IMR-90 (cell line): ENCODE data around the gene GATA6. TPM values are rescaled to one million over a fixed set of nuclear protein-coding genes. Genes with fewer than 3 reads are reported as not detected.

Source experiments
- ATAC-seq: fragments of 200-7000 bp; cut with Tn5 transposase; 2 replicates; pipeline ENCODE4 v1.9.1; 2020; ENCODE audit warnings: low read depth, mild to moderate bottlenecking, moderate library complexity
- BruUV-seq: library from RNA; stranded (reverse); fragments of 400-500 nt; replicated peaks from 2 replicates; lab custom pipeline; 2021; lab: Mats Ljungman, UMichigan
- CTCF ChIA-PET: fragments of 300-600 bp; formaldehyde crosslinking; extraction: SDS; loops from one replicate; lab custom pipeline; 2021; ENCODE audit warnings: antibody characterized with exemption; lab: Yijun Ruan, JAX
- POLR2A ChIA-PET: fragments of 300-600 bp; sonication (Branson Sonifier 250); formaldehyde crosslinking; loops from one replicate; lab custom pipeline; 2022; ENCODE audit warnings: antibody characterized with exemption; ENCODE audit not compliant: unreplicated experiment; lab: Charles Lee
- DNase-seq: peaks from one replicate; pipeline ENCODE4 v3.0.0; 2013
- H2AFZ ChIP-seq: replicated peaks from 2 replicates; pipeline ENCODE3; 2013; ENCODE audit warnings: low read length, mild to moderate bottlenecking; ENCODE audit not compliant: poor library complexity
- H2AK5ac ChIP-seq: 2 replicates; pipeline ENCODE4 v1.6.1; 2013; ENCODE audit warnings: low read depth, low read length, inconsistent platforms
- H2AK9ac ChIP-seq: replicated peaks from 2 replicates; pipeline ENCODE3; 2013; ENCODE audit warnings: mild to moderate bottlenecking, low read depth, low read length, moderate library complexity; ENCODE audit not compliant: poor library complexity
- H2BK120ac ChIP-seq: 2 replicates; pipeline ENCODE4 v1.6.1; 2013; ENCODE audit warnings: low read depth, low read length, inconsistent platforms
- H2BK15ac ChIP-seq: 3 replicates; pipeline ENCODE4 v1.6.1; 2013; ENCODE audit warnings: low read depth, low read length, inconsistent platforms
- H2BK20ac ChIP-seq: 2 replicates; pipeline ENCODE4 v1.6.1; 2013; ENCODE audit warnings: low read depth, mild to moderate bottlenecking, inconsistent platforms, low read length, moderate library complexity
- H2BK5ac ChIP-seq: 2 replicates; pipeline ENCODE4 v1.6.1; 2013; ENCODE audit warnings: mild to moderate bottlenecking, low read depth, low read length, inconsistent platforms; ENCODE audit not compliant: poor library complexity, severe bottlenecking
- H3K14ac ChIP-seq: replicated peaks from 2 replicates; pipeline ENCODE4 v1.6.1; 2013; ENCODE audit warnings: low read depth, low read length, inconsistent platforms
- H3K18ac ChIP-seq: 2 replicates; pipeline ENCODE4 v1.6.1; 2013; ENCODE audit warnings: low read depth, low read length, control low read depth
- H3K23ac ChIP-seq: 2 replicates; pipeline ENCODE4 v1.6.1; 2013; ENCODE audit warnings: low read depth, low read length, inconsistent platforms
- H3K27ac ChIP-seq: 2 replicates; pipeline ENCODE4 v1.5.1; 2013; ENCODE audit warnings: mild to moderate bottlenecking, control low read depth, low read length; ENCODE audit not compliant: insufficient read depth
- H3K27me3 ChIP-seq: 2 replicates; pipeline ENCODE4 v1.6.1; 2013; ENCODE audit warnings: low read length; ENCODE audit not compliant: control insufficient read depth, insufficient read depth
- H3K36me3 ChIP-seq: 2 replicates; pipeline ENCODE4 v1.6.1; 2013; ENCODE audit warnings: low read length, mixed read lengths; ENCODE audit not compliant: control insufficient read depth, insufficient read depth
- H3K4ac ChIP-seq: 2 replicates; pipeline ENCODE4 v1.6.1; 2013; ENCODE audit warnings: low read depth, low read length, inconsistent platforms
- H3K4me1 ChIP-seq: 2 replicates; pipeline ENCODE4 v1.6.1; 2013; ENCODE audit warnings: low read length, mixed read lengths; ENCODE audit not compliant: control insufficient read depth, insufficient read depth
- H3K4me2 ChIP-seq: 2 replicates; pipeline ENCODE4 v1.6.1; 2013; ENCODE audit warnings: low read depth, mild to moderate bottlenecking, control low read depth, low read length, moderate library complexity
- H3K4me3 ChIP-seq: 2 replicates; pipeline ENCODE4 v1.5.1; 2013; ENCODE audit warnings: low read depth, mild to moderate bottlenecking, control low read depth, low read length, moderate library complexity; ENCODE audit not compliant: insufficient read depth
- H3K56ac ChIP-seq: 2 replicates; pipeline ENCODE4 v1.6.1; 2013; ENCODE audit warnings: low read length, inconsistent platforms; ENCODE audit not compliant: insufficient read depth; ENCODE audit errors: extremely low read depth
- H3K79me1 ChIP-seq, 2 experiments: 2 replicates each; pipeline ENCODE4 v1.6.1; 2013; ENCODE audit warnings: low read length in 2 of 2, inconsistent platforms in 1 of 2, low read depth in 1 of 2
- H3K9ac ChIP-seq: 2 replicates; pipeline ENCODE4 v1.6.1; 2013; ENCODE audit warnings: low read depth, low read length, control low read depth
- H3K9me1 ChIP-seq: 2 replicates; pipeline ENCODE4 v1.6.1; 2013; ENCODE audit warnings: low read length, inconsistent platforms; ENCODE audit not compliant: insufficient read depth
- H3K9me3 ChIP-seq: 2 replicates; pipeline ENCODE4 v1.6.1; 2013; ENCODE audit warnings: low read length; ENCODE audit not compliant: control insufficient read depth, insufficient read depth
- H4K20me1 ChIP-seq: 2 replicates; pipeline ENCODE4 v1.6.1; 2013; ENCODE audit warnings: low read length, inconsistent platforms; ENCODE audit not compliant: insufficient read depth
- H4K5ac ChIP-seq: 2 replicates; pipeline ENCODE4 v1.6.1; 2013; ENCODE audit warnings: mild to moderate bottlenecking, low read depth, low read length, control low read depth
- H4K8ac ChIP-seq, 2 experiments: 2 replicates each; pipeline ENCODE4 v1.6.1; 2013; ENCODE audit warnings: low read depth in 2 of 2, low read length in 2 of 2, control low read depth in 1 of 2, inconsistent platforms in 1 of 2
- H4K91ac ChIP-seq: 2 replicates; pipeline ENCODE4 v1.6.1; 2013; ENCODE audit warnings: low read depth, low read length, inconsistent platforms; ENCODE audit not compliant: insufficient read depth
- BHLHE40 ChIP-seq: fragments of 150-350 bp; IDR thresholded peaks from 2 replicates; pipeline ENCODE4 v1.6.1; 2016; ENCODE audit warnings: mild to moderate bottlenecking, low read depth, low read length
- CEBPB ChIP-seq: IDR thresholded peaks from 2 replicates; pipeline ENCODE4 v1.6.1; 2012; ENCODE audit warnings: low read depth, low read length, improper control_type of control experiment
- CHD1 ChIP-seq: IDR thresholded peaks from 2 replicates; pipeline ENCODE4 v1.6.1; 2012; ENCODE audit warnings: low read depth, low read length, improper control_type of control experiment
- CTCF ChIP-seq: conservative IDR thresholded peaks from 2 replicates; pipeline ENCODE4 v1.5.1; 2012; ENCODE audit warnings: mild to moderate bottlenecking, low read depth, low read length, improper control_type of control experiment
- ELK1 ChIP-seq: fragments of 150-350 bp; IDR thresholded peaks from 2 replicates; pipeline ENCODE4 v1.6.1; 2016; ENCODE audit warnings: low read depth, mild to moderate bottlenecking, low read length, moderate library complexity, borderline replicate concordance
- FOS ChIP-seq: fragments of 150-350 bp; IDR thresholded peaks from 2 replicates; pipeline ENCODE4 v1.6.1; 2016; ENCODE audit warnings: low read depth, low read length
- MAFK ChIP-seq: IDR thresholded peaks from 2 replicates; pipeline ENCODE4 v1.6.1; 2012; ENCODE audit warnings: low read depth, low read length, improper control_type of control experiment
- MAZ ChIP-seq: IDR thresholded peaks from 2 replicates; pipeline ENCODE4 v1.6.1; 2012; ENCODE audit warnings: low read depth, mild to moderate bottlenecking, low read length, improper control_type of control experiment, moderate library complexity, borderline replicate concordance
- MXI1 ChIP-seq: IDR thresholded peaks from 2 replicates; pipeline ENCODE4 v1.6.1; 2012; ENCODE audit warnings: low read depth, mild to moderate bottlenecking, low read length, moderate library complexity, borderline replicate concordance
- NFE2L2 ChIP-seq: fragments of 150-350 bp; IDR thresholded peaks from 2 replicates; pipeline ENCODE4 v1.6.1; 2016; ENCODE audit warnings: low read depth, mild to moderate bottlenecking, low read length
- POLR2A ChIP-seq: IDR thresholded peaks from 2 replicates; pipeline ENCODE4 v1.6.1; 2012; ENCODE audit warnings: mild to moderate bottlenecking, low read depth, low read length
- RAD21 ChIP-seq: IDR thresholded peaks from 2 replicates; pipeline ENCODE4 v1.6.1; 2012; ENCODE audit warnings: low read length, improper control_type of control experiment
- RCOR1 ChIP-seq: IDR thresholded peaks from 2 replicates; pipeline ENCODE4 v1.6.1; 2012; ENCODE audit warnings: mild to moderate bottlenecking, low read length, improper control_type of control experiment; ENCODE audit not compliant: insufficient replicate concordance
- RFX5 ChIP-seq: IDR thresholded peaks from 2 replicates; pipeline ENCODE4 v1.8.0; 2012; ENCODE audit warnings: low read depth, mild to moderate bottlenecking, low read length, moderate library complexity
- SMC3 ChIP-seq: fragments of 150-350 bp; IDR thresholded peaks from 2 replicates; pipeline ENCODE4 v1.6.1; 2016; ENCODE audit warnings: low read depth, mild to moderate bottlenecking, antibody characterized with exemption, low read length, moderate library complexity
- USF2 ChIP-seq: fragments of 150-350 bp; IDR thresholded peaks from 2 replicates; pipeline ENCODE4 v1.6.1; 2017; ENCODE audit warnings: mild to moderate bottlenecking, antibody characterized with exemption, low read length, low read depth
- WGBS, 2 experiments: methylation state at CpG; one replicate each; pipeline versions ENCODE4 v1.1.5 to v1.1.7; 2013; ENCODE audit warnings: missing lambda C conversion rate in 2 of 2; ENCODE audit not compliant: insufficient read length in 1 of 2; ENCODE audit errors: extremely low coverage in 2 of 2; 5-methylcytosine and 5-hydroxymethylcytosine counted together
- dilution Hi-C: fragments of 300-500 bp; cut with HindIII; formaldehyde crosslinking; loops from one replicate; pipeline ENCODE4 v1.14.3; 2018; ENCODE audit warnings: low sequenced_read_pairs; ENCODE audit not compliant: unreplicated experiment
- in situ Hi-C: fragments of 300-500 bp; cut with MboI; formaldehyde crosslinking; loops from 3 replicates; pipeline ENCODE4 v1.14.3; 2019; ENCODE audit warnings: low sequenced_read_pairs, inconsistent platforms, mixed read lengths
- intact Hi-C: fragments of 100-400 bp; cut with micrococcal nuclease; formaldehyde crosslinking; loops from 2 replicates; pipeline ENCODE4 v1.10.0; 2022
- polyA plus RNA-seq, 3 experiments: library from polyadenylated mRNA; depleted of rRNA; stranded (reverse); fragments of >200 nt; gene quantifications; 2 replicates each; pipeline ENCODE4 v1.2.3, GENCODE V29; 2012; ENCODE audit warnings: low replicate concordance in 1 of 3
- total RNA-seq: library from RNA; depleted of rRNA; stranded (reverse); fragments of >200 nt; gene quantifications from 2 replicates; pipeline ENCODE4 v1.2.3, GENCODE V29; 2012

The GATA6 gene
- total and polyA plus RNA-seq, 2 of the 4 experiments (the other 2 are of a cell fraction), result 2.5 to 4.0 TPM

- Histone ChIP-seq H2AFZ (no peak overlapping the region), H3K4ac (no peak overlapping the region), H3K4me3 (no peak overlapping the region), H3K9me1 (no peaks in the 10 kb centered on the region), H4K5ac (no peak overlapping the region), H2BK120ac (no peak overlapping the region), H3K27ac (no peak overlapping the region), H3K14ac (no peak overlapping the region), H2AK9ac (no peak overlapping the region), H4K8ac (no peak overlapping the region), H3K4me2 (no peak overlapping the region), H3K18ac (no peak overlapping the region), H2BK15ac (no peak overlapping the region), H3K79me1 (no peaks in the 10 kb centered on the region), H3K4me1 (no peaks in the 10 kb centered on the region), H3K9ac (no peak overlapping the region), H2AK5ac (no peak overlapping the region), H3K36me3 (no peaks in the 10 kb centered on the region), H2BK5ac (no peak overlapping the region), H3K56ac (no peak overlapping the region), H3K27me3 (peaks cover 73% of the 10 kb centered on the region), H3K9me3 (peaks cover 14% of the 10 kb centered on the region), H2BK20ac (no peak overlapping the region), H4K20me1 (peaks cover 23% of the 10 kb centered on the region; the same call in 1 of the 2 replicates), H3K23ac (no peak overlapping the region), H4K91ac (no peak overlapping the region)
- TF ChIP-seq RAD21 (no peak), FOS (no peak), ELK1 (no peak), BHLHE40 (no peak), RFX5 (no peak), MXI1 (no peak), USF2 (no peak), MAFK (no peak), POLR2A (no peak), RCOR1 (no peak), NFE2L2 (no peak), CHD1 (no peak), SMC3 (no peak), CEBPB (no peak), MAZ (no peak), CTCF (no peak)
- BruUV-seq, result no TSS peak
- 42% methylated on average over 27 of the region's 50 CpGs; no CpG with 5 or more reads in 1 of the 2 experiments for WGBS, 2 experiments
- intact Hi-C loops, result loop anchor here (5.0 kb wide), 1 partner anchor 537 kb away; no protein-coding TSS in a partner anchor
- dilution Hi-C loops, result no loop called here
- DNase-seq, result no peak
- ChIA-PET CTCF (no interaction called here), POLR2A (no interaction called here)
- ATAC-seq, result no peak
- in situ Hi-C loops, result no loop called here
Measured at GRCh38 chr18:22165049-22165602, 4.3 kb upstream of the GATA6 start.
